ENCODE results near the gene AQP6. TPM values are rescaled to one million over a fixed set of nuclear protein-coding genes. Genes with fewer than 3 reads are reported as not detected.

The AQP6 gene
- total RNA-seq, 1 experiment from 2014 or later: 0.31 TPM

DNA sequence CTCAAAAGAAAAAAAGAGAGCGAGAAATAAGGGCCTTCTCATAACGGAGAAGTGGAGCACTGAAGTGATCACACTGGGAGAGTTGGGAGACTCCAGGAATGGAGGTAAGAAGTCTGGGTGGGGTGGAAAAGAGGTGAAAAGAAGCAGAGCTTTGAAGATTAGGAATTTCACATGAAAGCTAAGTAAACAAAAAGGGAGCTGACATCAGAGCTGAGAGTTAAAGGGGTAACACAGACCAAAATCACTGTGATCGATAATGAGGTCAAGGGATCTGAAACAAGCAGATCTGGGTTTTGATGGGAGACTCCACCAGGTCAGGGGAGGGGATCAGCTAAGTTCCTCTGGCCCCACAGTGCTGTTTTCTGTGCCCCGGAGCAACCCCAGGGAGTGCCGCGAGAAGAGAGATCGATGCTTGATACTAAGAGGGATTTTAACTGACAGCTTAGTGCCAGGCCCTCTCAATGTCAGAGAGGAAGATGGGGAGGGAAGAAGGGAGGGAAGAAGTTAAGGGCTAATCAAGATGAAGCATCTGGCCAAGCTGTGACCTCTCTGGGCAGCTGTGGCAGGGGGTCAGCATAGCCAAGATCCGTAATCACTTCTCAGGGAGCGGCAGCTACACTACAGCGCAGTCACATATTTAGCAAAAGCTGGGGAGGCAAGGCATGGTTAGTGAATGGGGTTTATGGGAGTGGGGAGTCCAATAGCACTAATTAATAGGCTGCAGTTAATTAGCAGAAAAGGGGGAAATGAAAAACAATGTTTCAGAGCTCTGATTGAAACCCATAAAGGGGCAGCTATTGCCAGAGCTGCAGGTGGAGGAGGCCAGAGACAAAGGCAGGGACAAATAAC lies 8.0 kb downstream of the AQP6 start:
- BruUV-seq (replicated peaks): no TSS peak
- ATAC-seq (no peak), DNase-seq (ENCODE audit: low read depth, low spot score) (no peak)
- intact Hi-C loops (cut with micrococcal nuclease; ENCODE audit: unreplicated experiment): no loop called here
- TF ChIP-seq SIN3A (IDR thresholded peaks at IDR 0.05; ENCODE audit: borderline replicate concordance, insufficient read depth, low read depth, low read length) (no peak), POLR2AphosphoS5 (IDR thresholded peaks at IDR 0.05; ENCODE audit: low read depth, low read length) (no peak), CTCF (IDR thresholded peaks at IDR 0.05) (no peak), TCF7L2 (IDR thresholded peaks at IDR 0.05; ENCODE audit: low read depth, low read length) (no peak), REST (IDR thresholded peaks at IDR 0.05; ENCODE audit: insufficient read depth in 1 of 2, low read depth in 2 of 2, low read length in 1 of 2) (no peak)
- no peak overlapping the region for H3K4me3 ChIP-seq (ENCODE audit: low read depth in 2 of 2, low read length in 2 of 2)
- no peak overlapping the region for H3K27ac ChIP-seq (ENCODE audit: low read length)
- POLR2A ChIA-PET: no interaction called here
- in situ Hi-C loops (cut with HindIII; ENCODE audit: low pct_unique_long_range_greater_than_20kb, low sequenced_read_pairs): no loop called here
- H3K27me3 ChIP-seq (ENCODE audit: control insufficient read depth, insufficient read depth, low read length): no peaks in the 10 kb centered on the region
- H3K36me3 ChIP-seq (ENCODE audit: control insufficient read depth, insufficient read depth, low read length): no peaks in the 10 kb centered on the region
- CTCF ChIA-PET: interaction anchor here (0.6 to 0.7 kb wide), 2 partner anchors 58 kb away, joined by 5 read pairs; no protein-coding TSS in a partner anchor
- H3K9me3 ChIP-seq (ENCODE audit: control insufficient read depth, insufficient read depth, low read depth, low read length): no peaks in the 10 kb centered on the region
- peaks cover 4% of the 10 kb centered on the region for H3K4me1 ChIP-seq (ENCODE audit: control insufficient read depth, insufficient read depth, low read length)

DNA sequence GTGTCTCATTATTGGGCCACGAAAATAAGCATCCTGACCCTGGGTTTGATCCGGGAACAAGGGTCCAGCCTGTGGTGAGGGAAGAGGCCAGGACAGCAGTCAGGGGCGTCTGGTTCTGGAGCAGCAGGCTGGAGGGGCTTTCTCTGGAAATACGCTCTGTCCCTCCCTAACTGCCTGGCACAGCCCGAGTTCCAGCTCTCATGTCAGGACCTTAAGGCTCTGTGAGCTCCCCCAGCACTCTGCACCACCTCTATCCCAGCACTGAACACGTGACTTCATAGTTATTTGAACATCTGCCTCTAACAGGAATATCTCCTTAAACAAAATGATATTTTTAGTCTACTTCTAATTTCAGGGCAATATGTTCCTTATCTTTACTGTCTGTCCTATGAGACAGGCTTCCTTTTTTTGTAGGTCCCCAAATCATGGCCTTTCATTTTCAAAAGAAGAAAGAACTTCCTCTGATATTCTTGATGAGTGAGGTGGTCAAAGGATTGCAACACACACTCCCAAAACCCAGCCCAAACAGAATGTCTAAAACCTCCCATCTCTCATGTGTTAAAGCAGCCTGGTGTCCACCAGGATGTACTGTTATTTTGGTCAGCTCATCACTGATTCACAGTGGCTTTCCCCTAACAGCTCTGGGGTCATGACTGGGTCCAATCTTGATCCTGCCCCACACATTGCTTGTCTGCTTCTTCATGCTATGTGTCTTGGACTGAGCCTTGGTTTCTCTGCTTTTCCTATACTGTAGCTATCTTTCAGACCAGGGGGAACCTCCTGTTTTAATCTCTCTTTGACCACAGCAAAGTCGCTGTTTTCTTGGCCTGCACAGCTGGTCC lies 9.7 kb downstream of the AQP6 start:
- intact Hi-C loops (cut with micrococcal nuclease; ENCODE audit: unreplicated experiment) (no loop called here), in situ Hi-C loops (cut with HindIII; ENCODE audit: low pct_unique_long_range_greater_than_20kb, low sequenced_read_pairs) (no loop called here)
- H3K4me3 ChIP-seq (ENCODE audit: low read depth in 2 of 2, low read length in 2 of 2): no peak overlapping the region
- peaks cover 3% of the 10 kb centered on the region; the same call in 1 of the 2 replicates for H3K36me3 ChIP-seq (ENCODE audit: control insufficient read depth, insufficient read depth, low read length)
- no peak for TF ChIP-seq POLR2AphosphoS5 (IDR thresholded peaks at IDR 0.05; ENCODE audit: low read depth, low read length)
- TF ChIP-seq CTCF (IDR thresholded peaks at IDR 0.05): no peak
- no peak for TF ChIP-seq TCF7L2 (IDR thresholded peaks at IDR 0.05; ENCODE audit: low read depth, low read length)
- TF ChIP-seq REST (IDR thresholded peaks at IDR 0.05; ENCODE audit: insufficient read depth in 1 of 2, low read depth in 2 of 2, low read length in 1 of 2): no peak
- TF ChIP-seq SIN3A (IDR thresholded peaks at IDR 0.05; ENCODE audit: borderline replicate concordance, insufficient read depth, low read depth, low read length): no peak
- no peaks in the 10 kb centered on the region for H3K27me3 ChIP-seq (ENCODE audit: control insufficient read depth, insufficient read depth, low read length)
- H3K4me1 ChIP-seq (ENCODE audit: control insufficient read depth, insufficient read depth, low read length): peaks cover 4% of the 10 kb centered on the region
- no peak for DNase-seq (ENCODE audit: low read depth, low spot score)
- POLR2A ChIA-PET: interaction anchor here (0.6 kb wide), 2 partner anchors 102 to 123 kb away, joined by 3 to 10 read pairs; partner anchors contain the start of gene SMARCD1
- CTCF ChIA-PET: no interaction called here
- no peak overlapping the region for H3K27ac ChIP-seq (ENCODE audit: low read length)
- BruUV-seq (replicated peaks): no TSS peak
- no peak for ATAC-seq
- H3K9me3 ChIP-seq (ENCODE audit: control insufficient read depth, insufficient read depth, low read depth, low read length): no peaks in the 10 kb centered on the region

Data from Panc1 (cell line).